Measurements from ENCODE around the gene KLHL28.

The KLHL28 gene

GRCh38 chr14:44937547-44937946, 24.2 kb downstream of the KLHL28 start:
- DNase-seq (ENCODE audit: low read depth), result no peak
- no peak overlapping the region for H3K4me3 ChIP-seq (replicated peaks; ENCODE audit: low read depth, low read length)
- TF ChIP-seq CTCF (IDR thresholded peaks at IDR 0.05; ENCODE audit: low read length, missing control alignments), result no peak

GRCh38 chr14:44935155-44935554, 26.6 kb downstream of the KLHL28 start:
- no peak overlapping the region for H3K4me3 ChIP-seq (replicated peaks; ENCODE audit: low read depth, low read length)
- no peak for DNase-seq (ENCODE audit: low read depth)
- no peak for TF ChIP-seq CTCF (IDR thresholded peaks at IDR 0.05; ENCODE audit: low read length, missing control alignments)

- no peak for TF ChIP-seq CTCF (IDR thresholded peaks at IDR 0.05; ENCODE audit: low read length, missing control alignments)
- DNase-seq (ENCODE audit: low read depth), result no peak
- H3K4me3 ChIP-seq (replicated peaks; ENCODE audit: low read depth, low read length), result no peak overlapping the region
Measured at GRCh38 chr14:44928793-44929192, 33.0 kb downstream of the KLHL28 start.

- peak; percentile 47 for DNase-seq (ENCODE audit: low read depth)
- no peak for TF ChIP-seq CTCF (IDR thresholded peaks at IDR 0.05; ENCODE audit: low read length, missing control alignments)
- no peak overlapping the region for H3K4me3 ChIP-seq (replicated peaks; ENCODE audit: low read depth, low read length)
Measured at GRCh38 chr14:44914849-44915248, 46.9 kb downstream of the KLHL28 start.

GRCh38 chr14:44912041-44912869, 49.5 kb downstream of the KLHL28 start:
- DNase-seq (ENCODE audit: low read depth), result no peak
- H3K4me3 ChIP-seq (replicated peaks; ENCODE audit: low read depth, low read length), result peak overlapping the region; percentile 37
- TF ChIP-seq CTCF (IDR thresholded peaks at IDR 0.05; ENCODE audit: low read length, missing control alignments), result no peak

GRCh38 chr14:44910821-44911220, 50.9 kb downstream of the KLHL28 start:
- no peak for TF ChIP-seq CTCF (IDR thresholded peaks at IDR 0.05; ENCODE audit: low read length, missing control alignments)
- DNase-seq (ENCODE audit: low read depth), result no peak
- no peak overlapping the region for H3K4me3 ChIP-seq (replicated peaks; ENCODE audit: low read depth, low read length)

- no peak overlapping the region for H3K4me3 ChIP-seq (replicated peaks; ENCODE audit: low read depth, low read length)
- TF ChIP-seq CTCF (IDR thresholded peaks at IDR 0.05; ENCODE audit: low read length, missing control alignments), result no peak
- DNase-seq (ENCODE audit: low read depth), result no peak
Measured at GRCh38 chr14:44901696-44902095, 60.1 kb downstream of the KLHL28 start.
